Skeletal muscle satellite cell (primary cell): Measurements from ENCODE around the gene IGSF23.
"Not testable (repeated sequence)": the region's sequence is repeated elsewhere in the genome, so short reads cannot be mapped to it uniquely, and the experiment has no call there.

Experiments
- H3K27me3 ChIP-seq: 2 replicates; pipeline ENCODE4 v1.7.0; 2013; ENCODE audit warnings: low read length; ENCODE audit not compliant: control insufficient read depth, insufficient read depth
- H3K36me3 ChIP-seq: 2 replicates; pipeline ENCODE4 v1.7.0; 2013; ENCODE audit warnings: mild to moderate bottlenecking, control low read depth, low read length; ENCODE audit not compliant: insufficient read depth
- H3K4me1 ChIP-seq: 2 replicates; pipeline ENCODE4 v1.7.0; 2013; ENCODE audit warnings: low read length; ENCODE audit not compliant: control insufficient read depth, insufficient read depth
- H3K4me2 ChIP-seq: 2 replicates; pipeline ENCODE4 v1.7.0; 2013; ENCODE audit warnings: mild to moderate bottlenecking, low read length
- H3K4me3 ChIP-seq: 2 replicates; pipeline ENCODE4 v1.7.0; 2013; ENCODE audit warnings: low read length
- H3K9ac ChIP-seq: 2 replicates; pipeline ENCODE4 v1.7.0; 2013; ENCODE audit warnings: mild to moderate bottlenecking, low read depth, low read length, moderate library complexity
- H3K9me3 ChIP-seq: replicated peaks from 2 replicates; pipeline ENCODE4 v1.7.0; 2013; ENCODE audit warnings: mild to moderate bottlenecking, control low read depth, low read length

The IGSF23 gene

DNA sequence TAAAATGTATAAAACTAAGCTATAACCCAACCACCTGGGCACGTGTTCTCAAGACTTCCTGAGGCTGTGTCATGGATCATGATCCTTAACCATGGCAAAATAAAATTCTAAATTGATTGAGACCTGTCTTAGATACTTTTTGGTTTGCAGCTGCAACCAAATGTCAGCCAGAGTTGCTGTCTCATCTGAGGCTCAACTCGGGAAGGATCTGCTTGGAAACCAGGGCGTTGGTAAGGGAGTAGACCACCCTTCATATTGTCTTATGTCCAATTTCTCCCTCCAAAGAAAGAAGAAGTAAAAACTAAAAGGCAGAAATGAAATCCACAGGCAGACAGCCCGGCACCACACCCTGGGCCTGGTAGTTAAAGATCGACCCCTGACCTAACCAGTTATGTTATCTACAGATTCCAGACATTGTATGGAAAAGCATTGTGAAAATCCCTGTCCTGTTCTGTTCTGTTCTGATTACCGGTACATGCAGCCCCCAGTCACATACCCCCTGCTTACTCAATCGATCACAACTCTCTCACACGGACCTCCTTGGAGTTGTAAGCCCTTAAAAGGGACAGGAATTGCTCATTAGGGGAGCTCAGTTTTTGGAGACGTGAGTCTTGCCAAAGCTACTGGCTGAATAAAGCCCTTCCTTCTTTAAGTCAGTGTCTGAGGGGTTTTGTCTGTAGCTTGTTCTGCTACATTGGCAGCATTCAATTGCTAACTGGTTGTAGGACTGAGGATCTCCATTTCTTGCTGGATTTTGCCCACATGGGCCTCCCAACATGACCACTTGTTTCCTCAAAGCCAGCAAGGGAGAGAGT lies 22.9 kb upstream of the IGSF23 start:
- no peaks in the 10 kb centered on the region for H3K36me3 ChIP-seq
- H3K4me1 ChIP-seq = peaks cover 15% of the 10 kb centered on the region
- no peak overlapping the region for H3K9ac ChIP-seq

DNA sequence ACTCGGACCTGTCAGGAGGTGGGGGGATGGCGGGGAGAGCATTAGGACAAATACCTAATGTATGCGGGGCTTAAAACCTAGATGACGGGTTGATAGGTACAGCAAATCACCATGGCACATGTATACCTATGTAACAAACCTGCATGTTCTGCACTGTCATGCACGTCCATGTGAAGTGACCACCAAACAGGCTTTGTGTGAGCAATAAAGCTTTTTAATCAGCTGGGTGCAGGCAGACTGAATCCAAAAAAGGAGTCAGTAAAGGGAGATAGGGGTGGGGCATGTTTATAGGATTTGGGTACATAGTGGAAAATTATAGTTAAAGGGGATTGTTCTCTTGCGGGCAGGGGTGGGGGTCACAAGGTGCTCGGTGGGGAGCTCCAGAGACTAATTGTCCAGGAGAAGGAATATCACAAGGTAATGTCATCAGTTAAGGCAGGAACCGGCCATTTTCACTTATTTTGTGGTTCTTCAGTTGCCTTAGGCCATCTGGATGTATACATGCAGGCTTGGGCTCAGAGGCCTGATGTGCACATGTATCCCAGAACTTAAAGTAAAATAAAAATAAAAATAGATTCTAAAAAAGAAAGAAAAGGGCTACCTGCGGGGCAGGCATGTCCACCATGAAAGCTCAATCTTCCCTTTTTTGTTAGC lies 21.9 kb upstream of the IGSF23 start:
- not testable (repeated sequence) for H3K27me3 ChIP-seq, H3K9me3 ChIP-seq, H3K36me3 ChIP-seq, H3K9ac ChIP-seq, H3K4me3 ChIP-seq, H3K4me2 ChIP-seq
- H3K4me1 ChIP-seq = peaks cover 15% of the 10 kb centered on the region

More for the DNA sequence above, 22.9 kb upstream of the IGSF23 start:
- Histone ChIP-seq H3K4me3 (no peak overlapping the region), H3K4me2 (no peak overlapping the region), H3K27me3 (no peaks in the 10 kb centered on the region), H3K9me3 (no peaks in the 10 kb centered on the region)

DNA sequence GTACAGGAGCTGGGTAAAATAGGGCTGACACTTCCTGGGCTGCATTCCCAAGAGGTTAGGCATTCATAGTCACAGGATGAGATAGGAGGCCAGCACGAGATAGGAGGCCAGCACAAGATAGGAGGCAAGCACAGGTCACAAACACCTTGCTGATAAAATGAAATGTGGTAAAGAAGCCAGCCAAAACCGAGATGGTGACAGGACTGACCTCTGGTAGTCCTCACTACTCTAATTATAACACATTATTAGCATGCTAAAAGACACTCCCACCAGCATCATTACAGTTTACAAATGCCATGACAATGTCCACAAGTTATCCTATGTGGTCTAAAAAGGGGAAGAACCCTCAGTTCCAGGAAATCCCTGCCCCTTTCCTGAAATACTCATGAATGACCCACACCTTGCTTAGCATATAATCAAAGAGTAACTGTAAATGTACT lies 20.9 kb upstream of the IGSF23 start:
- H3K4me3 ChIP-seq = no peak overlapping the region
- peaks cover 14% of the 10 kb centered on the region for H3K4me1 ChIP-seq
- no peak overlapping the region for H3K4me2 ChIP-seq
- no peaks in the 10 kb centered on the region for H3K36me3 ChIP-seq
- H3K27me3 ChIP-seq = peaks cover 4% of the 10 kb centered on the region
- no peak overlapping the region for H3K9ac ChIP-seq
- no peaks in the 10 kb centered on the region for H3K9me3 ChIP-seq

DNA sequence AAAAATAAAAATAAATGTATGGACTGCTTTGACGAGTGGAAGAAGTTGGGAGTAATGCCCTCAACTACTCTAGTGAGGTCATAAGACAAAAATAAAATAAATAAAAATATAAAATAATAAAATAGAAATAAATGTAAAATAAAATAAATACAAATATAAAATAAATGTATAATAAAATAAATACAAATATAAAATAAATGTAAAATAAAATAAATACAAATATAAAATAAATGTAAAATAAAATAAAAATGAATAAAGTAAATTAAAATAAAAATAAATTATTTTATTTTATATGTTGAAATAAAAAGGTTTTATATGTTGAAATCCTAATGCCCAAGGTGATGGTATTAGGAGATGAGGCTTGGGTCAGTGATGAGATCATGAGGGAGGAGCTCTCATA lies 20.1 kb upstream of the IGSF23 start:
- no peak overlapping the region for H3K4me3 ChIP-seq
- H3K36me3 ChIP-seq = no peaks in the 10 kb centered on the region
- H3K27me3 ChIP-seq = peaks cover 4% of the 10 kb centered on the region
- H3K4me2 ChIP-seq = no peak overlapping the region
- H3K9me3 ChIP-seq = no peaks in the 10 kb centered on the region
- peaks cover 6% of the 10 kb centered on the region for H3K4me1 ChIP-seq
- H3K9ac ChIP-seq = no peak overlapping the region

DNA sequence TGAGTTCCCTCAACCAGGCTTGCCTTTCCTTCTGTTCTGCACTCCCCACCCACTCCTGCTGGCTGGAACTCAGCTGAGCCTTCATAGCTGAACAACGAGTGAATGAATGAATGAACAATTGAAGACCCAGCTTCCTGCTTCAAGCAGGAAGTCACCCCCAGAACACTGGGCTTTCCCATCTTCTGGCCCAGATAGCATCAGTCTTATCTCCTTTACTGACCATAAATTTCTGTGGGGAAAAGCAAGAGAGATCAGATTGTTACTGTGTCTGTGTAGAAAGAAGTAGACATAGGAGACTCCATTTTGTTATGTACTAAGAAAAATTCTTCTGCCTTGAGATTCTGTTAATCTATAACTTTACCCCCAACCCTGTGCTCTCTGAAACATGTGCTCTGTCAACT lies 19.5 kb upstream of the IGSF23 start:
- H3K9ac ChIP-seq, H3K36me3 ChIP-seq, H3K4me2 ChIP-seq, H3K27me3 ChIP-seq, H3K9me3 ChIP-seq, H3K4me1 ChIP-seq, H3K4me3 ChIP-seq: not testable (repeated sequence)

DNA sequence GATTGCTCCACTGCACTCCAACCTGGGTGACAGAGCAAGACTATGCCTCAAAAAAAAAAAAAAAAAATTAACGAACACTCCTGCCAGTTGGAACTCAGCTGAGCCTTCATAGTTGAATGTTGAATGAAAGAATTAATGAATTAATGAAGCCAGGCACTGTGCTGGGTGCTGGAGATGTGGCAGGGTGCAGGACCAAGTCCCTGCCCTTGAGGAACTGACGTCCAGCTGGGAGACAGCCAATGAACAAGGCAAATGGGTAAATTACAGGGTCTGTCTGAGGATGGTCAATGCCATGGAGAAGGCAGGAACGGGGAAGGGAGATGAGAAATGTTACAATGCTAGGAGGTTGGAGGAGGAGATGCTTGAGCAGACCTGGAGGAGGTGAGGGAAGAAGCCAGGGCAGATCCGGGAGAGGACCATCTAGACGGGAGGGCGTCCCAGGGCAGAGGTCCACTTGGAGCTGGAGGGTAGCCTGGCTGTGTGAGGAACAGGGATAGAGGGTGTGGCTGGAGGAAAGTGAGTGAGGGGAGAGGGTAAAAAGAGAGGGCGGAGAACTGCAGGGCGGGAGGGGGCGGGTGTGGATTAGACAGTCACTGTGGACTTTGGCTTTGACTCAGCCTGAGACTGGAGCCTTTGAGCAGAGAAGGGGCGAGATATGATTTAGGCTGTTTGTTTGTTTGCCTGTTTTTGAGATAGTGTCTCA lies 16.8 kb upstream of the IGSF23 start:
- H3K36me3 ChIP-seq = no peaks in the 10 kb centered on the region

DNA sequence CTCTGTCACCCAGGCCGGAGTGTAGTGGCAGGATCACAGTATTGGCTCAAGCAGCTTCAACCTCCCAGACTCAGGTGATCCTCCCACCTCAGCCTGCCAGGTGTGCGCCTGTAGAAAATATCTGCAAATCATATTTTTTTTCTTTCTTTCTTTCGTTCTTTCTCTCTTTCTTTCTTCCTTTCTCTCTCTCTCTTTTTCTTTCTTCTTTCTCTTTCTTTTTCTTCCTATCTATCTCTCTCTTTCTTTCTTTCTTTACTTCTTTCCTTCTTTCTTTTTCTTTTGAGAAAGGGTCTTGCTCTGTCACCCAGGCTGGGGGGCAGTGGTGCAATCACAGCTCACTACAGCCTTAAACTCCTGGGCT lies 16.3 kb upstream of the IGSF23 start:
- no peak overlapping the region for H3K4me3 ChIP-seq
- no peak overlapping the region for H3K9ac ChIP-seq
- H3K27me3 ChIP-seq = peaks cover 4% of the 10 kb centered on the region
- no peaks in the 10 kb centered on the region for H3K9me3 ChIP-seq
- H3K4me1 ChIP-seq = no peaks in the 10 kb centered on the region
- H3K36me3 ChIP-seq = no peaks in the 10 kb centered on the region
- H3K4me2 ChIP-seq = no peak overlapping the region

More for the DNA sequence above, 16.8 kb upstream of the IGSF23 start:
- no peak overlapping the region for H3K4me2 ChIP-seq
- H3K9ac ChIP-seq = no peak overlapping the region
- H3K9me3 ChIP-seq = no peaks in the 10 kb centered on the region
- H3K27me3 ChIP-seq = peaks cover 4% of the 10 kb centered on the region
- H3K4me1 ChIP-seq = no peaks in the 10 kb centered on the region
- H3K4me3 ChIP-seq = no peak overlapping the region

DNA sequence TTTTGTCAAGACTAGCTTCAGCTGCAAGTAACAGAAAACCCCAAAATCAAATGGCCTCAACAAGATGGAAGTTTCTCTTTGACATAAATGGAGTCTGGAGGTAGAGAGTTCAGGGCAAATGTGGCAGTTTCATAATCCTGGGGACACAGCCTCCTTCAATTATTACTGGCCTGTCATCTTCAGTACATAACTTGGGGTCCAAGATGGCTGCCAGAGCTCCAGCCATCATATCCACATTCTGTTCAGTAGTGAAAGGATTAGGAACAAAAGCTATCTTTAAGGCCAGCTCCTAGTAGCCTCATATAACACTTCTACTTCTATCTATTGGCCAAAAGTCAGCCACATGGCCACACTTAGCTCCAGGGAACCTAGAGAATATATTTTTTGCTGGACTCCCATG lies 15.0 kb upstream of the IGSF23 start:
- no peaks in the 10 kb centered on the region for H3K9me3 ChIP-seq
- peaks cover 4% of the 10 kb centered on the region for H3K27me3 ChIP-seq
- H3K9ac ChIP-seq = no peak overlapping the region
- no peak overlapping the region for H3K4me2 ChIP-seq
- H3K4me3 ChIP-seq = no peak overlapping the region
- H3K4me1 ChIP-seq = peaks cover 5% of the 10 kb centered on the region
- H3K36me3 ChIP-seq = no peaks in the 10 kb centered on the region

DNA sequence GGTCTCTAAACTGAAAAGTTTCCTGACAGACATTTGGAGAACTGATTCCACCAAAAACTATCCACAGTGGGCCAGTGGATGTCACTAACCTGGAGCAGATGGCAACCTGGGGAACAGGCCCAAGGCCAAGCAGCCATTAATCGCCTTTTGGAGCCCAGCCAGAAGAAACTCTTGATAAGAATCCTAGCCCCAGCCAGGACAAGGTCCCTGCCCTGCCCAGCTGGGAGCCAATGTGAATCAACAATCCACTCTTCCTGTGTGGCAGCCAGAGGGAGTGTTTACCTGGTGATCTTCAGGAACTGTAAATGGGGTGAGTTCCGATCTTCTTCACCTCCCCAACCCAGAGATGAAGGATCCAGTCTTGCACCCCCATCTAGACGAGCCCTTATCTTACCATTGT lies 14.5 kb upstream of the IGSF23 start:
- Histone ChIP-seq H3K9me3 (no peaks in the 10 kb centered on the region), H3K4me2 (no peak overlapping the region), H3K4me1 (peaks cover 10% of the 10 kb centered on the region), H3K4me3 (no peak overlapping the region), H3K27me3 (peaks cover 4% of the 10 kb centered on the region), H3K36me3 (no peaks in the 10 kb centered on the region), H3K9ac (no peak overlapping the region)

DNA sequence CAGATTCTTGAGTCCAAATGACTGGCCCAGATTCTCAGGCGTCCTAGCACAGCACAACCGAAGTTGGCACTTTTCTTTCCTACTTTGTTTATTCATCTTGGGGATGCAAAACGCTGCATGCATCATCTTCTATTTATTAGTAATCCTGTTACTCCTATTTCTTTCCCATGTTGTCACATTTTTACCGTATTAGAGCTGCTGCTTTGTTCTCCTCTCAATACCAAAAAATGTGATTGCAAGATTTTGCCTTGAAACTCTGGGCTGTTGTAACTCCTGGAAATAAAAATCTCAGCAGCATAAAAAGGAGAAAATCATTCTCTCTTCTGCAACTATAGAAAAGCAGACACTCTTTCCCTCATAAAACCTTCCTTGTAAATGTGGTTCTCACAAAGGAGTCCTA lies 12.9 kb upstream of the IGSF23 start:
- peaks cover 18% of the 10 kb centered on the region for H3K4me1 ChIP-seq
- H3K4me3 ChIP-seq = no peak overlapping the region
- H3K9ac ChIP-seq = no peak overlapping the region
- H3K9me3 ChIP-seq = no peaks in the 10 kb centered on the region
- H3K27me3 ChIP-seq = peaks cover 4% of the 10 kb centered on the region
- H3K4me2 ChIP-seq = no peak overlapping the region
- no peaks in the 10 kb centered on the region for H3K36me3 ChIP-seq

DNA sequence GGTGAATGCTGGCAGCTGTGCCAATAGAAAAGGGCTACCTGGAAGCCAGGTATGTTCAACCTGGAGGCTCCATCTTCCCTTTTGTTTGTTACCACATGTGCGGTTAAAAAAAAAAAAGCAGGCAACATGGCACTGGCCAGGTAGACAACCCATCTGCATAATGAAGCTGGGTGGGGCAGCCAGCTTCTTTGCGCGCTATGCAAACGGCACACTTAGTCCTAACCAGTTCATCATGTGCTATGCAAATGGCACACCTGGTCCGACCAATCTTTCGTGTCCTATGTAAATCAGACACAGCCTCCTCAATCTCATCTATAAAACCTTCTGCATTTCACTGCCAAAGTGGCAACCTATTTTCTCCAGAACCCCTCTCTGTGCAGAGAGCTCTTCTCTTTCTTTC lies 11.3 kb upstream of the IGSF23 start:
- Histone ChIP-seq H3K27me3 (no peaks in the 10 kb centered on the region), H3K4me1 (peaks cover 20% of the 10 kb centered on the region), H3K36me3 (no peaks in the 10 kb centered on the region), H3K9me3 (no peaks in the 10 kb centered on the region), H3K4me3 (no peak overlapping the region), H3K9ac (no peak overlapping the region), H3K4me2 (no peak overlapping the region)
